ENCODE data around the gene SLC2A8. TPM values are rescaled to one million over a fixed set of nuclear protein-coding genes. Genes with fewer than 3 reads are reported as not detected.

SLC2A8 gene
- total and polyA plus RNA-seq, 3 experiments from 2014 or later = 4.5 to 7.7 (median 6.2) TPM

- no peak overlapping the region for H3K27ac Mint-ChIP-seq
- peaks cover 52% of the 10 kb centered on the region for H3K27me3 ChIP-seq (ENCODE audit: insufficient read depth, low read length, poor library complexity, severe bottlenecking)
Measured at GRCh38 chr9:127390563-127390962, 6.4 kb upstream of the SLC2A8 start.

DNA sequence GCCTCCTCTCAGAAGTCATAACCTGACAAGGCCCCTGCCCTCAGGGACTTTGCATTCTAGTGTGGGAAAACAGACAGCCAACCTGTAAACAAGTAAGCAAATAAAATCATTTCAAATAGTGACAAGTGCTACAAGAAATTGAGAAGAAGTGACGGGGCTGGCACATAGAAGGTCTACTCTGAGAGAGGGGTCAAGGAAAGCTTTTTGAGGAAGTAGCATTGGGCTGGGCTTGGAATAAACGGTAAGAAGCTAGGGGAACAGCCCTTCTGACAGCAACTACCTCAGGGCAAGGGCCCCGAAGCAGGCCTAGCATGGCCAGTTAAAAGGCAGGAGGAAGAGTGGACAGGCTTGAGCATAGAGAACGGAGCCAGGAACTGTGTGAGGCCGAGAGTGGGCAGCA, 4.8 kb upstream of the SLC2A8 start:
- peaks cover 29% of the 10 kb centered on the region for H3K4me1 ChIP-seq (ENCODE audit: insufficient read depth, low read length)
- no peaks in the 10 kb centered on the region for H3K36me3 Mint-ChIP-seq
- H3K36me3 ChIP-seq (ENCODE audit: insufficient read depth, low read length) = no peaks in the 10 kb centered on the region
- H3K27me3 ChIP-seq (ENCODE audit: insufficient read depth, low read length, poor library complexity, severe bottlenecking) = peaks cover 50% of the 10 kb centered on the region
- no peaks in the 10 kb centered on the region for H3K9me3 ChIP-seq (ENCODE audit: low read length)
- DNase-seq = no peak
- no peak overlapping the region for H3K4me3 ChIP-seq (ENCODE audit: low read length)
- no peak overlapping the region for H3K27ac ChIP-seq (ENCODE audit: low read depth, low read length)
- no peaks in the 10 kb centered on the region for H3K9me3 Mint-ChIP-seq
- no peak overlapping the region for H3K27ac Mint-ChIP-seq
- H3K4me1 Mint-ChIP-seq = peaks cover 23 to 32% (median 29%) of the 10 kb centered on the region in 3 donors
- ChIA-PET CTCF (no interaction called here), POLR2A (no interaction called here)
- no peak overlapping the region for H3K4me3 Mint-ChIP-seq
- peaks cover 17 to 50% of the 10 kb centered on the region in 2 donors for H3K27me3 Mint-ChIP-seq

More at GRCh38 chr9:127390563-127390962, 6.4 kb upstream of the SLC2A8 start:
- Mint-ChIP-seq H3K4me1 (peaks cover 23 to 32% (median 24%) of the 10 kb centered on the region in 3 donors), H3K36me3 (no peaks in the 10 kb centered on the region), H3K27me3 (peaks cover 29 to 60% of the 10 kb centered on the region in 2 donors), H3K9me3 (no peaks in the 10 kb centered on the region), H3K4me3 (no peak overlapping the region)
- ChIA-PET POLR2A (no interaction called here), CTCF (interaction anchor here (0.6 kb wide), 1 partner anchor 495 kb away, joined by 3 read pairs; no protein-coding TSS in a partner anchor)
- Histone ChIP-seq H3K4me3 (ENCODE audit: low read length) (no peak overlapping the region), H3K36me3 (ENCODE audit: insufficient read depth, low read length) (no peaks in the 10 kb centered on the region), H3K9me3 (ENCODE audit: low read length) (no peaks in the 10 kb centered on the region), H3K27ac (ENCODE audit: low read depth, low read length) (no peak overlapping the region), H3K4me1 (ENCODE audit: insufficient read depth, low read length) (peaks cover 19% of the 10 kb centered on the region)
- DNase-seq = no peak

DNA sequence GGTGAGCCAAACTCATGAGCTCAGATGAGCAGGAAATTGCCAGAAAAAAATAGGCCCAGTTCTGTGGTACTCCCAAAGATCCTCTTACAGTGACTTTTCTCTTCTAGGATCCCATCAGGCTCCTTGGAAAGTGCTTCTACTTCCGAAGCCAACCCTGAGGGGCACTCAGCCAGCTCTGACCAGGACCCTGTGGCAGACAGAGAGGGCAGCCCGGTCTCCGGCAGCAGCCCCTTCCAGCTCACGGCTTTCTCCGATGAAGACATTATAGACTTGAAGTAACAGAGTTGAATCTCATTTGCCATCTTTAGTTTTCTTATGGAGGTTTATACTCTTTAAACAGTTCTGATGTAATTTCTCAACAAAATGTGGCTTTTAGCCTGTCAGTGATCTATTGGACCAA, 4.0 kb upstream of the SLC2A8 start:
- peaks cover 17 to 51% of the 10 kb centered on the region in 2 donors for H3K27me3 Mint-ChIP-seq
- Histone ChIP-seq H3K4me1 (ENCODE audit: insufficient read depth, low read length) (peaks cover 27% of the 10 kb centered on the region), H3K27me3 (ENCODE audit: insufficient read depth, low read length, poor library complexity, severe bottlenecking) (peaks cover 52% of the 10 kb centered on the region), H3K27ac (ENCODE audit: low read depth, low read length) (no peak overlapping the region), H3K36me3 (ENCODE audit: insufficient read depth, low read length) (no peaks in the 10 kb centered on the region), H3K4me3 (ENCODE audit: low read length) (no peak overlapping the region), H3K9me3 (ENCODE audit: low read length) (no peaks in the 10 kb centered on the region)
- no peaks in the 10 kb centered on the region for H3K9me3 Mint-ChIP-seq
- no peak overlapping the region for H3K4me3 Mint-ChIP-seq
- ChIA-PET CTCF (no interaction called here), POLR2A (interaction anchor here (0.6 kb wide), 1 partner anchor 211 kb away, joined by 3 read pairs; no protein-coding TSS in a partner anchor)
- DNase-seq = no peak
- H3K4me1 Mint-ChIP-seq = peaks cover 23 to 31% (median 31%) of the 10 kb centered on the region in 3 donors
- no peak overlapping the region for H3K27ac Mint-ChIP-seq
- H3K36me3 Mint-ChIP-seq = no peaks in the 10 kb centered on the region

- H3K27me3 Mint-ChIP-seq = peaks cover 23 to 58% of the 10 kb centered on the region in 2 donors
- H3K4me3 Mint-ChIP-seq = no peak overlapping the region
Measured at GRCh38 chr9:127393645-127394044, 3.3 kb upstream of the SLC2A8 start.

GRCh38 chr9:127395497-127396252, 1.3 kb upstream of the SLC2A8 start:
- H3K27me3 ChIP-seq (ENCODE audit: insufficient read depth, low read length, poor library complexity, severe bottlenecking) = peaks cover 49% of the 10 kb centered on the region
- peak overlapping the region in 3 of 8 donors; percentile 5 to 75 (median 8) for H3K27ac Mint-ChIP-seq

More at GRCh38 chr9:127393645-127394044, 3.3 kb upstream of the SLC2A8 start:
- ChIA-PET POLR2A (interaction anchor here (0.6 to 0.7 kb wide), 2 partner anchors 177 to 210 kb away, joined by 3 to 8 read pairs; no protein-coding TSS in a partner anchor), CTCF (interaction anchor here (0.7 kb wide), 2 partner anchors 29 to 1783 kb away, joined by 3 read pairs; no protein-coding TSS in a partner anchor)
- Mint-ChIP-seq H3K36me3 (no peaks in the 10 kb centered on the region), H3K27ac (no peak overlapping the region), H3K4me1 (peaks cover 22 to 31% (median 28%) of the 10 kb centered on the region in 3 donors), H3K9me3 (no peaks in the 10 kb centered on the region)
- peaks cover 27% of the 10 kb centered on the region for H3K4me1 ChIP-seq (ENCODE audit: insufficient read depth, low read length)
- H3K36me3 ChIP-seq (ENCODE audit: insufficient read depth, low read length) = no peaks in the 10 kb centered on the region
- peaks cover 58% of the 10 kb centered on the region for H3K27me3 ChIP-seq (ENCODE audit: insufficient read depth, low read length, poor library complexity, severe bottlenecking)
- H3K4me3 ChIP-seq (ENCODE audit: low read length) = no peak overlapping the region
- no peak overlapping the region for H3K27ac ChIP-seq (ENCODE audit: low read depth, low read length)
- no peak for DNase-seq
- H3K9me3 ChIP-seq (ENCODE audit: low read length) = no peaks in the 10 kb centered on the region

GRCh38 chr9:127396253-127396807, 639 bp upstream of the SLC2A8 start:
- Mint-ChIP-seq H3K9me3 (no peaks in the 10 kb centered on the region), H3K4me3 (peak overlapping the region; percentile 13 to 91 (median 77)), H3K27me3 (peaks cover 21 to 58% of the 10 kb centered on the region in 2 donors), H3K27ac (peak overlapping the region in 2 of 8 donors; percentile 43 to 75), H3K4me1 (peaks cover 11 to 18% (median 14%) of the 10 kb centered on the region in 3 donors), H3K36me3 (no peaks in the 10 kb centered on the region)
- Histone ChIP-seq H3K4me3 (ENCODE audit: low read length) (peak overlapping the region; percentile 42), H3K9me3 (ENCODE audit: low read length) (no peaks in the 10 kb centered on the region), H3K27me3 (ENCODE audit: insufficient read depth, low read length, poor library complexity, severe bottlenecking) (peaks cover 47% of the 10 kb centered on the region), H3K4me1 (ENCODE audit: insufficient read depth, low read length) (peaks cover 18% of the 10 kb centered on the region), H3K36me3 (ENCODE audit: insufficient read depth, low read length) (no peaks in the 10 kb centered on the region), H3K27ac (ENCODE audit: low read depth, low read length) (no peak overlapping the region)
- ChIA-PET CTCF (interaction anchor here (0.8 to 1.9 kb wide), 11 partner anchors 8 to 339 kb away, joined by 3 to 10 read pairs (median 4); partner anchors contain the start of genes TOR2A and ZNF79), POLR2A (interaction anchor here (0.5 to 2.9 kb wide), 4 partner anchors 28 to 720 kb away, joined by 3 to 18 read pairs (median 4); partner anchors contain the start of genes LRSAM1, RPL12 and ZNF79)
- no peak for DNase-seq

More at GRCh38 chr9:127395497-127396252, 1.3 kb upstream of the SLC2A8 start:
- Mint-ChIP-seq H3K4me3 (peak overlapping the region; percentile 0 to 91 (median 71)), H3K4me1 (peaks cover 11 to 18% (median 14%) of the 10 kb centered on the region in 3 donors), H3K9me3 (no peaks in the 10 kb centered on the region), H3K27me3 (peaks cover 17 to 56% of the 10 kb centered on the region in 2 donors), H3K36me3 (no peaks in the 10 kb centered on the region)
- CTCF ChIA-PET = interaction anchor here (1.3 kb wide), 1 partner anchor 172 kb away, joined by 3 read pairs; no protein-coding TSS in a partner anchor
- Histone ChIP-seq H3K4me3 (ENCODE audit: low read length) (no peak overlapping the region), H3K4me1 (ENCODE audit: insufficient read depth, low read length) (peaks cover 18% of the 10 kb centered on the region), H3K9me3 (ENCODE audit: low read length) (no peaks in the 10 kb centered on the region), H3K36me3 (ENCODE audit: insufficient read depth, low read length) (no peaks in the 10 kb centered on the region), H3K27ac (ENCODE audit: low read depth, low read length) (no peak overlapping the region)
- no peak for DNase-seq
- POLR2A ChIA-PET = interaction anchor here (2.9 kb wide), 1 partner anchor 55 kb away, joined by 18 read pairs; the partner anchor contains the start of genes LRSAM1 and RPL12

DNA sequence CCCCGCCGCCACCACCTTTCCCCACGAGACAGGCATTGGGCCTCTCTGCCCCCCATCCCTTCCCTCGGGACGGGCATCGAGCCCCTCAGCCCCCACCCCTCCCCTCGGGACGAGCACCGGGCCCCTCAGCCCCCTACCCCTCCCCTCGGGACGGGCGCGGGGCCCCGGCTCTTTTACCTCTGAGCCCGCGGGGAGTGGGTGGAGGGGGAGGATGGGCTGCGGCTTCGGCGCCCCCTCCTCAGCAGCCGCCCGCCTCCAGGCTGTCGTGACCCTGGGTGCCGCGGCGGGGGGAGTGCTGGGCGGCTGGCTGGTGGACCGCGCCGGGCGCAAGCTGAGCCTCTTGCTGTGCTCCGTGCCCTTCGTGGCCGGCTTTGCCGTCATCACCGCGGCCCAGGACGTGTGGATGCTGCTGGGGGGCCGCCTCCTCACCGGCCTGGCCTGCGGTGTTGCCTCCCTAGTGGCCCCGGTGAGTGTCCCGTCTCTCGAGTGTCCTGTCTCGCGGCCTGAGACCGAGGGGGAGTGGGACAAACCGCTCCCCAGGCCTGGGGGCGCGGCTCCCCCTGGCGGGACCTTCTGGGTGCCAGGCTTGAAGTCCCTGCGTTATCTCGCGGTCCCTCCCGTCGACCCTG, 791 bp downstream of the SLC2A8 start:
- Mint-ChIP-seq H3K27ac (peak overlapping the region in 5 of 8 donors; percentile 19 to 89 (median 59)), H3K4me3 (peak overlapping the region; percentile 20 to 88 (median 73)), H3K9me3 (no peaks in the 10 kb centered on the region), H3K4me1 (peaks cover 11 to 18% (median 14%) of the 10 kb centered on the region in 3 donors), H3K27me3 (peaks cover 23 to 52% of the 10 kb centered on the region in 2 donors), H3K36me3 (no peaks in the 10 kb centered on the region)
- Histone ChIP-seq H3K9me3 (ENCODE audit: low read length) (no peaks in the 10 kb centered on the region), H3K36me3 (ENCODE audit: insufficient read depth, low read length) (no peaks in the 10 kb centered on the region), H3K27me3 (ENCODE audit: insufficient read depth, low read length, poor library complexity, severe bottlenecking) (peaks cover 37% of the 10 kb centered on the region), H3K4me3 (ENCODE audit: low read length) (peak overlapping the region; percentile 42), H3K4me1 (ENCODE audit: insufficient read depth, low read length) (peaks cover 18% of the 10 kb centered on the region), H3K27ac (ENCODE audit: low read depth, low read length) (peak overlapping the region; percentile 14)
- ChIA-PET CTCF (interaction anchor here (1.3 to 1.9 kb wide), 5 partner anchors 10 to 185 kb away, joined by 3 to 10 read pairs (median 4); no protein-coding TSS in a partner anchor), POLR2A (interaction anchor here (1.1 to 2.9 kb wide), 2 partner anchors 9 to 53 kb away, joined by 3 to 18 read pairs; partner anchors contain the start of genes LRSAM1 and RPL12)
- peak in 4 of 5 donors; percentile 9 to 54 (median 27) for DNase-seq

All from CD8-positive, alpha-beta memory T cell (primary cell).